Stomach (tissue), 9 donors: ENCODE data around the gene SLC17A3. TPM values are rescaled to one million over a fixed set of nuclear protein-coding genes. Genes with fewer than 3 reads are reported as not detected.

Source experiments
- DNase-seq, 2 donors: peaks; one replicate each; pipeline versions ENCODE4 v3.0.0 to v3.0.0-alpha.2; 2013 to 2019
- H3K27ac ChIP-seq, 5 donors: fragments of 200-600 bp in 4 of 5; sonication (generic) in 4 of 5; one replicate each; pipeline ENCODE4 v1.5.1; 2013 to 2019; ENCODE audit warnings: mild to moderate bottlenecking in 1 of 5, moderate library complexity in 1 of 5
- H3K27me3 ChIP-seq, 3 donors: fragments of 200-600 bp; sonication (generic); one replicate each; pipeline ENCODE4 v1.5.1; 2017 to 2019; ENCODE audit warnings: mixed run types in 1 of 3
- H3K36me3 ChIP-seq, 4 donors: fragments of 200-600 bp; sonication (generic); 1 replicate in 3 of 4; 2 replicates in 1 of 4; pipeline ENCODE4 v1.5.1; 2016 to 2019
- H3K4me1 ChIP-seq, 4 donors: fragments of 200-600 bp; sonication (generic); one replicate each; pipeline ENCODE4 v1.5.1; 2016 to 2019
- H3K4me3 ChIP-seq, 4 donors: fragments of 200-600 bp; sonication (generic) in 3 of 4; one replicate each; pipeline ENCODE4 v1.5.1; 2016 to 2019; ENCODE audit warnings: mild to moderate bottlenecking in 1 of 4
- H3K9me3 ChIP-seq, 4 donors: fragments of 200-600 bp; sonication (generic); one replicate each; pipeline ENCODE4 v1.5.1; 2016 to 2019
- EP300 ChIP-seq: sonication (generic); formaldehyde crosslinking; IDR thresholded peaks from one replicate; pipeline ENCODE4 v1.6.1; 2017; ENCODE audit warnings: antibody characterized with exemption
- POLR2A ChIP-seq, 4 donors: fragments of 450-650 bp; IDR thresholded peaks; one replicate each; pipeline ENCODE4 v1.6.1; 2016; ENCODE audit warnings: antibody characterized with exemption in 4 of 4, control low read depth in 2 of 4, mild to moderate bottlenecking in 1 of 4, moderate library complexity in 1 of 4
- POLR2AphosphoS5 ChIP-seq, 3 donors: sonication (generic); formaldehyde crosslinking; IDR thresholded peaks; one replicate each; pipeline ENCODE4 v1.6.1; 2016; ENCODE audit warnings: antibody characterized with exemption in 3 of 3
- WGBS, 5 donors: extraction: QIAGEN DNeasy Blood & Tissue Kit in 3 of 5; methylation state at CpG; one replicate each; pipeline versions ENCODE4 v1.1.5 to v1.1.7; 2013 to 2018; 5-methylcytosine and 5-hydroxymethylcytosine counted together
- intact Hi-C: fragments of 100-400 bp; cut with DNase I; formaldehyde crosslinking; loops from one replicate; pipeline ENCODE4 v1.15.1; 2023; ENCODE audit warnings: low total_unique reads
- polyA plus RNA-seq, 3 donors: library from polyadenylated mRNA; stranded (reverse); fragments of 200-250 nt; gene quantifications; one replicate each; pipeline ENCODE4 v1.2.3, GENCODE V29; 2013
- total RNA-seq, 5 donors: library from RNA; depleted of rRNA; stranded (reverse); fragments of >200 nt; gene quantifications; one replicate each; pipeline versions ENCODE4 v1.1.0 to v1.2.3, GENCODE V29; 2014 to 2016
- TF ChIP-seq, protein P1 (sequence below), 7 experiments: fragments of 450-650 bp in 4 of 7; fragments of 200-600 bp in 3 of 7; sonication (generic) in 3 of 7; IDR thresholded peaks; one replicate each; pipeline ENCODE4 v1.5.1; 2016 to 2019; ENCODE audit warnings: antibody characterized with exemption in 7 of 7, control low read depth in 2 of 7, mild to moderate bottlenecking in 1 of 7
- donor health status: healthy with polysubstance abuse.
- donor health status: Bipolar disorder and iron deficiency.
- donor health status: healthy.

The SLC17A3 gene
- total and polyA plus RNA-seq, 8 donors: not detected

DNA sequence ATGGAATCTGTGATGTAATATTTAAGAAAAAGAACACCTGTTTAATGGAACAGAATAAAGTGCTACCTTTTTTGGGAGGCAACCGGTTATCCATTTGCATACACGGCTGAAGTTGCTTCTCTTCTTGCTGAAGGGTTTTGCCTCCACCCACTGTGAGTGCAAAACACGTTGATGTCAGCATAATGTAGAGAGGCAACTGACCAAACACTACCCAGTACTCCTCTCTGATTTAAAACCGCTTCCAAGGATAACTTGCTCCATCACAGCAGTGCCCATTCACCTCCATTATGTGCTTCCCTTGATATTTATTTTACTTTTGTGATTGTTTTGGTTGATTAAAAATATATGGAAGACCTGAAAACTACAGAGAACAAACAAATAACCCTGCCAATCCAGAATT, 43.6 kb downstream of the SLC17A3 start:
- Histone ChIP-seq H3K4me1 (no peaks in the 10 kb centered on the region), H3K27ac (no peak overlapping the region), H3K9me3 (peaks cover 0 to 4% (median 0%) of the 10 kb centered on the region in 4 donors), H3K27me3 (peaks cover 0 to 13% (median 0%) of the 10 kb centered on the region in 3 donors), H3K36me3 (no peaks in the 10 kb centered on the region), H3K4me3 (no peak overlapping the region)
- intact Hi-C loops: no loop called here
- TF ChIP-seq, protein P1, sequence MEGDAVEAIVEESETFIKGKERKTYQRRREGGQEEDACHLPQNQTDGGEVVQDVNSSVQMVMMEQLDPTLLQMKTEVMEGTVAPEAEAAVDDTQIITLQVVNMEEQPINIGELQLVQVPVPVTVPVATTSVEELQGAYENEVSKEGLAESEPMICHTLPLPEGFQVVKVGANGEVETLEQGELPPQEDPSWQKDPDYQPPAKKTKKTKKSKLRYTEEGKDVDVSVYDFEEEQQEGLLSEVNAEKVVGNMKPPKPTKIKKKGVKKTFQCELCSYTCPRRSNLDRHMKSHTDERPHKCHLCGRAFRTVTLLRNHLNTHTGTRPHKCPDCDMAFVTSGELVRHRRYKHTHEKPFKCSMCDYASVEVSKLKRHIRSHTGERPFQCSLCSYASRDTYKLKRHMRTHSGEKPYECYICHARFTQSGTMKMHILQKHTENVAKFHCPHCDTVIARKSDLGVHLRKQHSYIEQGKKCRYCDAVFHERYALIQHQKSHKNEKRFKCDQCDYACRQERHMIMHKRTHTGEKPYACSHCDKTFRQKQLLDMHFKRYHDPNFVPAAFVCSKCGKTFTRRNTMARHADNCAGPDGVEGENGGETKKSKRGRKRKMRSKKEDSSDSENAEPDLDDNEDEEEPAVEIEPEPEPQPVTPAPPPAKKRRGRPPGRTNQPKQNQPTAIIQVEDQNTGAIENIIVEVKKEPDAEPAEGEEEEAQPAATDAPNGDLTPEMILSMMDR (IDR thresholded peaks at IDR 0.05): no peak
- TF ChIP-seq POLR2AphosphoS5 (IDR thresholded peaks at IDR 0.05) (no peak), POLR2A (IDR thresholded peaks at IDR 0.05) (no peak), EP300 (no peak)
- 70 to 74% (median 72%) methylated on average over 4 of the region's 4 CpGs for WGBS, 5 donors
- no peak for DNase-seq

DNA sequence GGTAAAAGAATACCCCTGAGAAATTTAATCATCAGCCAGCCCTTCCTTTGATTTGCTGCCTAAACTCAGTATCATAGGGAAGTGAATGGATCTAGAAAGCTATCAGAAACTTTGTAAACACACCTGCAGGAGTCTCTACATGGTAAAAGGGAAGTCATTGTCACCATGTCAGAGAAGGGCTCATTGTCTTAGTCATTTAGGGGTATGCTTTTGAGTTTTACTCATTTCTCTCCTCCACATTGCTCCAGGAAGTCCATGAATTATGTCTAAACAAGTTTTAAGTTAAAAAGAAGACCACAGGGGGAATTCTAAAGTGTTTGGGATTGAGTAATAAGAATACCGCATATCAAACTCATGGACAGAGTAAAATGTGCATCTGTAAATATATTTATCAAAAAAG, 44.7 kb downstream of the SLC17A3 start:
- Histone ChIP-seq H3K27me3 (peaks cover 0 to 13% (median 0%) of the 10 kb centered on the region in 3 donors), H3K36me3 (no peaks in the 10 kb centered on the region), H3K27ac (no peak overlapping the region), H3K4me3 (no peak overlapping the region), H3K4me1 (no peaks in the 10 kb centered on the region), H3K9me3 (peaks cover 0 to 7% (median 0%) of the 10 kb centered on the region in 4 donors)
- intact Hi-C loops: no loop called here
- DNase-seq: no peak
- no peak for TF ChIP-seq POLR2A (IDR thresholded peaks at IDR 0.05)
- WGBS, 5 donors: 83 to 89% (median 87%) methylated on average over 1 of the region's 1 CpG

DNA sequence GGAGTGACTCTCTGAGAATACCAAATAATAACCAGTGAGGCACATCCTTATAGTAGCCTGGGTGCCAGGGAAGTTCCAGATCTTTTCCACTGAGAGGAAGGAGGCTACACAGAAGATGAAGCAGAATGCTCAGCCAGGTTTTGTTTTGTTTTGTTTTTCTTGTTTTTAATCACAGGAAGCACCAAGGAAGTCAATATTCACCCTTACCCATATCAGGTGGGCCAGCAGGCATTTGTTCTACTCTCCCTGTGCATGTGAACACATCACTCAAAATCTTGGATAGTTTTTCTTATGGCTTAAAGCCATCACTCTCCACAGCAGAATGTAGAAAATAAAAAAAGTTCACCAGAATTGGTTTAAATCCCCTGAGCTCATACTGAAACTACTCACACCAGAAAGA, 52.7 kb downstream of the SLC17A3 start:
- no peak for DNase-seq
- Histone ChIP-seq H3K9me3 (peaks cover 0 to 7% (median 0%) of the 10 kb centered on the region in 4 donors), H3K36me3 (no peaks in the 10 kb centered on the region), H3K4me3 (no peak overlapping the region), H3K4me1 (no peaks in the 10 kb centered on the region), H3K27me3 (no peaks in the 10 kb centered on the region), H3K27ac (no peak overlapping the region)
- intact Hi-C loops: no loop called here
- TF ChIP-seq POLR2A (IDR thresholded peaks at IDR 0.05): no peak
- TF ChIP-seq, protein P1 (IDR thresholded peaks at IDR 0.05): no peak

DNA sequence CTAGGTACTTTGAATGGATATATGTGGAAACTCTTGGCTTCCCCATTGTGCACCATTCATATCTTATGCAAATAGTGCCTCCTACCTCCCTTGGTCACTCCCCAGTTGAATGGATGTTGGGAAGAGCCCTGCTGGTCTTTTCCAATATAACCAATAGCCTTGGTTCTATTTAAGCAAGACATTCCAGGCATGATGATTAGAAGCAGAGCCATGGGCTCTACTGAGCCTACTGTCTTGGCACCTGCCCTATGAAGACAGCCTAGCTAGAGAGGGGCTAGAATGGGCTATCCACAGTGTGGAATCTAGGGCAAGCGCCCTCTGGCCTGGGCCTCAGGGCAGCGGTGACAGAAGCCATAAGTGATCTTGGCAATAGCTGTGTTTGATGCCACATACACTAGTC, 57.8 kb downstream of the SLC17A3 start:
- no peaks in the 10 kb centered on the region for H3K27me3 ChIP-seq
- DNase-seq: no peak
- no peaks in the 10 kb centered on the region for H3K4me1 ChIP-seq
- 90 to 99% (median 95%) methylated on average over 2 of the region's 2 CpGs for WGBS, 5 donors
- TF ChIP-seq POLR2A (IDR thresholded peaks at IDR 0.05) (no peak), POLR2AphosphoS5 (IDR thresholded peaks at IDR 0.05) (no peak), EP300 (no peak)
- TF ChIP-seq, protein P1 (IDR thresholded peaks at IDR 0.05): no peak
- no peaks in the 10 kb centered on the region for H3K36me3 ChIP-seq
- no peak overlapping the region for H3K4me3 ChIP-seq
- H3K9me3 ChIP-seq: peaks cover 0 to 3% (median 0%) of the 10 kb centered on the region in 4 donors
- intact Hi-C loops: no loop called here
- H3K27ac ChIP-seq: no peak overlapping the region

DNA sequence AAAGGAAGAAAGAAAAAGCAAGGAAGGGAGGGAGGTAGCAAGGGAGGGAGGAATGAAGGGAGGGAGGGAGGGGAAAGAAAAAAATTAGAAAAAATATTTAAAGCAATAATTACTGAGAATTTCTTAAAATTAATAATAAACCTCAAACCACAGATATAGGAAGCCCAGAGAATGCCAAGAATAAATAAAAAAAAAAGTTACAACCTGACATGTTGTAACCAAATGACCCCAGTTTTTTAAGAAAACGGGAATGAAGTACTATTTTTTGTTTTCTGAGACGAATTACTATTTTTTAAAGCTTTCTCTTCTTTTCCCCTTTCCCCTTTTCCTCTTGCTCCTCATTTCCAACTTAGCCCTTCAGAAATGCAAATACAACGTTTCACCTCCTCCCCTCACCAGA, 58.8 kb downstream of the SLC17A3 start:
- H3K4me1 ChIP-seq: no peaks in the 10 kb centered on the region
- intact Hi-C loops: no loop called here
- DNase-seq: no peak
- no peaks in the 10 kb centered on the region for H3K36me3 ChIP-seq
- H3K9me3 ChIP-seq: peaks cover 0 to 3% (median 0%) of the 10 kb centered on the region in 4 donors
- WGBS, 5 donors: 63 to 69% (median 65%) methylated on average over 3 of the region's 3 CpGs
- no peak for TF ChIP-seq EP300
- no peak for TF ChIP-seq POLR2A (IDR thresholded peaks at IDR 0.05)
- no peaks in the 10 kb centered on the region for H3K27me3 ChIP-seq
- H3K4me3 ChIP-seq: no peak overlapping the region
- no peak overlapping the region for H3K27ac ChIP-seq
